Activated effector memory CD4-positive, alpha-beta T cell treated with Interleukin-2 at 50 U/mL for 16 hours (primary cell): ENCODE data around the gene CRYZL1.
"Not testable (repeated sequence)": the region's sequence is repeated elsewhere in the genome, so short reads cannot be mapped to it uniquely, and the experiment has no call there.

Source experiments
- DNase-seq: peaks from one replicate; pipeline ENCODE4 v3.0.0-alpha.2; 2020

CRYZL1 gene

GRCh38 chr21:33641352-33642026, at the start of gene CRYZL1:
Gene CRYZL1, minus strand, starts transcription at chr21:33641741. Its CDS starts 10,190 bp downstream, at chr21:33631551.
- peak; percentile 100 for DNase-seq

GRCh38 chr21:33690874-33691273, 49.3 kb upstream of the CRYZL1 start:
- no peak for DNase-seq

GRCh38 chr21:33688353-33688752, 46.8 kb upstream of the CRYZL1 start:
- no peak for DNase-seq

- no peak for DNase-seq
Measured at GRCh38 chr21:33687634-33688033, 46.1 kb upstream of the CRYZL1 start.

GRCh38 chr21:33686386-33686785, 44.8 kb upstream of the CRYZL1 start:
- DNase-seq = no peak

GRCh38 chr21:33685613-33686197, 44.2 kb upstream of the CRYZL1 start:
- no peak for DNase-seq

- DNase-seq = no peak
Measured at GRCh38 chr21:33684923-33685560, 43.5 kb upstream of the CRYZL1 start.

- no peak for DNase-seq
Measured at GRCh38 chr21:33684068-33684467, 42.5 kb upstream of the CRYZL1 start.

GRCh38 chr21:33682992-33683627, 41.6 kb upstream of the CRYZL1 start:
- DNase-seq = no peak

- no peak for DNase-seq
Measured at GRCh38 chr21:33680870-33681269, 39.3 kb upstream of the CRYZL1 start.

- DNase-seq = no peak
Measured at GRCh38 chr21:33677450-33677849, 35.9 kb upstream of the CRYZL1 start.

- DNase-seq = not testable (repeated sequence)
Measured at GRCh38 chr21:33676666-33677065, 35.1 kb upstream of the CRYZL1 start.

GRCh38 chr21:33674226-33674625, 32.7 kb upstream of the CRYZL1 start:
- DNase-seq = no peak

GRCh38 chr21:33673473-33673872, 31.9 kb upstream of the CRYZL1 start:
- DNase-seq = no peak

- DNase-seq = no peak
Measured at GRCh38 chr21:33670076-33670978, 28.8 kb upstream of the CRYZL1 start.

GRCh38 chr21:33668620-33669019, 27.1 kb upstream of the CRYZL1 start:
- DNase-seq = no peak

GRCh38 chr21:33668180-33668579, 26.6 kb upstream of the CRYZL1 start:
- no peak for DNase-seq

GRCh38 chr21:33667636-33668035, 26.1 kb upstream of the CRYZL1 start:
- DNase-seq = no peak

GRCh38 chr21:33666153-33666552, 24.6 kb upstream of the CRYZL1 start:
- DNase-seq = no peak

GRCh38 chr21:33664135-33664534, 22.6 kb upstream of the CRYZL1 start:
- no peak for DNase-seq

GRCh38 chr21:33663241-33663640, 21.7 kb upstream of the CRYZL1 start:
- no peak for DNase-seq

GRCh38 chr21:33662046-33662445, 20.5 kb upstream of the CRYZL1 start:
- DNase-seq = no peak

GRCh38 chr21:33661146-33661545, 19.6 kb upstream of the CRYZL1 start:
- no peak for DNase-seq
